Activated CD4-positive, alpha-beta T cell treated with anti-CD3 and anti-CD28 coated beads, Interleukin-10, Interleukin-2, amounts not matched to agents 100 ng/mL and 50 ng/mL, durations not matched to agents 16 hours and 8 hours (primary cell): ENCODE results near the gene ELFN1.

Source experiments
- DNase-seq: peaks from one replicate; pipeline ENCODE4 v3.0.0-alpha.2; 2020

The ELFN1 gene

DNA sequence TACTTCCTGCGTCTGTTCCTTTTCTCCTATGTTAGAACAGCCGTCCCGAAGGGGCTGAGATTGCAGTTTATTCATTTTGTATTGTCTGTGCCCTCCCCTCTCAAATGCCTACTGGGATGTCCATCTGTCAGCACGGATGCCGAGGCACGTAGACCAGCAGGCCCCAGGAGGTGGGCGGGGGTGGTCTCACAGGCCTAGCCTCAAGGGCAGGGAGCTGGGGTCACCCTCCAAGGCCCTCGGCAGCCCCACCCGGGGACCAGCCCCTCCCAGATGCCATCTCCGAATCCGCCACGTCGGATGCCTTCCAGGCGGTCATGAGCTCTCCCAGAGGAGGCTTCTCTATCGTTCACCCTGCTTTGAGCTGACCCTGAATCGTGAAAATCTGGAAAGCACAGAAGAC lies 59.7 kb downstream of the ELFN1 start:
- DNase-seq, result no peak

DNA sequence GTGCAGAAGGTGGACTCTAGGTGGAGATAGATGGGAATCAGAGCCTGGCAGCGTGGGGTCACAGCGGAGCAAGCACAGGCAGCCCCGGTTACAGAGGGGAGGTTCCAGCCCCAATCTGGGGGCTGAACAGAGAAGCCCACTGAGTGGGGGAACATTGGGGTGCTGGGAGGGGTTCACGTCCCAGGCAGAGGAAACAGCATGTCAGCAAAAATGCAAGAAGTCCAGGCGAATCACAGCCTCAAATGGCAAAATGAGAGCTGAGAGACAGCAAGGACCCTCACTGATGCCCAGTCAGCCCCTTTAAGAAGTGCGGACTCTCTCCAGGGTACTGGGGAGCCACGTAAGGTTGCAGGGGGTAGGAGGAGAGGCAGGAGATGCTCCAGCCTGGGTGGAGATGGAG lies 62.0 kb downstream of the ELFN1 start:
- no peak for DNase-seq

DNA sequence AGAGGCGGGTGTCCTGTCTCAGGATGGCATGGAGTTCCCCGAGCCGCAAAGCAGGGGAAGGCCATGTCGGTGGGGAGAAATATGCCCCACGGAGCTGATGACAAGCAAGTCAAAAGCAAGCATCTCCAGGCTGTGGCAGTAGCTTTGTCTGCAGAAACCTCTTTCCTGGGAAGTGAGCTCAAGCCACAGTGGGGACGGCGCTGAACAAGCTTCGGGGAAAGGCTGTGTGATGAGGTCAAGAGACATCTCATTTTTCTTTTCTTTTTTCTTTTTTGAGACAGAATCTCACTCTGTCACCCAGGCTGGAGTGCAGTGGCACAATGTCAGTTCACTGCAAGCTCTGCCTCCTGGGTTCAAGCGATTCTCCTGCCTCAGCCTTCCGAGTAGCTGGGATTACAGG lies 62.6 kb downstream of the ELFN1 start:
- DNase-seq, result no peak

DNA sequence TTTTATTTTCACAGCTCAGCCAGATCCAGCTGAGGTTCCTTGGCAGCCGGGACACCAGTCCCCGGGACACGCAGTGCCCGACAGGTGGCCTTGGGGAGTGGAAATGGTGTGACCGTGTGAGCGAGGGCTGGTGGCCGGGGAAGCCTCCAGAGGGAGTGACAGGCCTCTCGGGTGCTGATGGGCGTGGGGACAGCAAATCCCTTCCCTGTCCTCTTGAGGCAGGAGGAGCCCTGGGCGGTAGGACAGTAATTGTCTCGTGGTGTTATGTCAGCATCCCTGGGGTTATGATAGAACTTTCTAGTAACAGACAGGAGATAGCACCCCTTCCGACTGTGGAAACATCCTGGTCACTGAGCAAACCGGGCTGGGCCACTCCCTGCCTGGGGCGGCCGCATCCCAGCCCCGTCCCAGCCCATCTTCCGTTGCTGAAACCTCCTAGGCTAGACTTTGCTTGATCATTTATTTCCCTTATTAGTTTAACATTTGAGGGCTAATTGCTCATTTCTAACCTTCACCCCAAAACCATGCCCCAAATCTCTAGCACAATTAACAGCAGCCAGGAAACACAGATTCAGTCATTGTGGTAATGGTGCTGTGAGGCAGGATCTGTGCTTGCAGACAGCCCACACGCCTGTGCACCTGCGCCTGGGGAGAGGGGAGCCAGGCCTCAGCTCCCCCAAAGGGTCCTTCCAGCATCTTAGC lies 63.3 kb downstream of the ELFN1 start:
- DNase-seq, result peak; percentile 49

DNA sequence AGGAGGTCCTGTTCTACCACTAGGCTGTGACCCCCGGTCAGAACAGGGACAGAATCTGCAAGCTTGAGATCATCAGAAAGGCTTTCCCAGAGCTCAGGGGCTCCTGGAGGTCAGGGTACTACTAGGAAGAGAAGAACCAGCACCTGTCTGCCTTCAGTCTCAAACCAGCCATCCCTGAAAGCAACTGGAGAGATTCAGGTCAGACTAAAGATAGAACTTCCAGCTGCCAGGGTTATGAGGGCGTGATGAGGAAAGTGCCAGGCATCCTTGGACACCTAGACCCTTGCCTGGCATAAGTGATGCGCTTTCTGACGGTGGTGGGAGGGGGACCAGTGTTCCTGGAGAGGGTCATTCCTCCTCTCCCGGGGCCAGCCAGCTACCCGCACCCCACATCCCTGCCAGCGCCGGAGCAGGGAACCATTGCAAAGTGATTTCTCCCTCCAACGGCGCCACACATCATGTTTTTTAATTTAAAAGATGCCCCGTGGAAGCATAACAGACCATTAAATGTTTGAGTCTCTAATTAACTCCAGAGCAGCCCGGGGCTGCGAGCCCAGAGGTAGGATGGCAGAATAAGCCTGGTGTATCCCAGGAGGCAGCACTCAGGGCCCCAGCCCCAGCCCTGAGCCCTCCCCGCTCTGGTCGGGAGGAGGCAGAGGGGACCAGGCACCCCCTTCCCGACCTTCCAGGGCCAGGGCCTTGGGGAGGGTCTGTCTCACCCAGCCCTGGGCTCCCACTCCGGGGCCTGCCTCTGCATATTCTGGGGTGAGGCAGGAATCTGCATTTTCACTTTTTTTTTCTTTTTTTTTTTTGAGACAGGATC lies 64.0 kb downstream of the ELFN1 start:
- DNase-seq, result no peak

DNA sequence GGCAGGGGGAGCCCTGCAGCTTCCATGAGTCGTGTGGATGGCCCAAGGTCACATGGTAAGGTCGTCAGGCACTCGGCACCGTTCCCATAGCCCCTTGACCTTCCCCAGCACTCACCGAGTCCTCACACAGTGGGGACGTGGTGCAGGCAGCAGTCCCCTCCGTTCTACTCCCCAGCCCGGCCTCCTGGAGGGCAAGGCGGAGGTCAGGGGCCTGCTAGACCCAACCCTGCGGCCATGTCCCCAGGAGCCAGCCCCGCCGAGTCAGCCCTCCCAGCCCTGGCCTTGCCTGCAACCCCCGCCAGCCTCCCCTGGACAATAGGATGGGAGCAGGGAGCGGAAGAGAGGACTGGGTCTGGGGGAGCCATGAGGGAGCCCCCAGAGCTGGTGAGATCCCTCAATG lies 65.2 kb downstream of the ELFN1 start:
- no peak for DNase-seq

DNA sequence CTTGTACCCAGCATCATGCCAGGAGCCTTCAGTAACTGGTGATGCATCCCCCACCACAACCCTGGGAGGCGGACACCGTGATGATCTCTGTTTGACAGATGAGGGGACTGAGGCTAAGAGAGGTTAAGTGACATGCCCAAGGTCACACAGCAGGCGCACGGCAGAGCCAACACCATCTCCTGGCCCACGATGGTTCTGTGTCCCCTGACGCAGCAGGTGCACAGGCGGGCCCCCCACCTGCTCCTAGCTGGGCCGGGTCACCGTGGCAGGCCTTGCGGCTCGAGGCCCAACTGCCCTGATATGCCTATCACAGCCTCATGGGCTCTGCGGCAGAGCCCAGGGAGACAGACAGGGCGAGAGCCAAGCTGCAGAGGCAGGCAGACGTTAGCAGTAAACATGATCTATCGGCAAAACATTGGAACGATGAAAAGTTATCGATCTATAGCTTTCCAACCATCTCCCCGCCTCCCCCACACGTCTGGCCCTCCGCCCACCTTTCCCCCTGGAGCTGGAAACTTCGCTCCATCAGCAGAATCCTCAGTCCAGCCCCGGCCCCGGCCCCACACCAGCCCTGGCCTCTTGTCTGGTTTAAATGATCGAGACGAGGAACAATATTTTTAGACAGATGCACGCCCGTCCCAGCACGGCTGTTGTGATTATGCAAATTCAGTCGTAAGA lies 65.9 kb downstream of the ELFN1 start:
- DNase-seq, result no peak

DNA sequence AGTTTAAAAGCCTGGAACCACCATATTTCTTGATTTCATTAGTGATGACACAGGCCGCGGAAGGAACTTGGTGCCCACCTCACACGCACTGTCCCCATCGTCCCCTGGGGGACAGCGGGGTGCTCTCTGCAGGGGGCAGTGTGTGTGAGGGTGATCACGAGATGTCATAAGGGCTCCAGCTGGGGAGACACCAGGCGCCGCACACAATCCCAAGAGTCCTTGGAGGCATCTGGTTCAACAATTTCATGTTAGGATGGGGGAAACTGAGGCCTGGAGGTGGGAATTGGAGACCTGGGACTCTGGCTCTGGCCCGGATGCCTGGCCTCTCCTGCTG lies 66.4 kb downstream of the ELFN1 start:
- no peak for DNase-seq

DNA sequence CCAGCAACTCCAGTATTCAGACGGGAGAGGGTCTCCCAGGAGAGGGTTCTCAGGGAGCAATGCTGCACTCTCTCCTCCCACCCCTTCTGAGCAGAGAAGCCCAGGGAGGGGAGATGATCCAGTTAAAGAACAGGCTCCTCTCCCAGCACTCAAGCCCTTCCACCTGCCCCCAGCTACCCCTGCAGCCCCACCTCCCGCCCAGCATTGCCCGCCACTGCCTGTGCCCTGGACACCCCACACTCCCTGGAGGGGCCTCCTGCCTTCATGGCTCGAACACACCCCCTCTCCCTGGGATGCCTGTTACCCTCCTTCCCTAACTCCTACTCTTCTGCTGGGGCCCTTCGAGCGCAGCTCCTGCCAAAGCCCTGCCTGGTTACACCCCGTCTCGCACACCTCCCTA lies 66.8 kb downstream of the ELFN1 start:
- no peak for DNase-seq

DNA sequence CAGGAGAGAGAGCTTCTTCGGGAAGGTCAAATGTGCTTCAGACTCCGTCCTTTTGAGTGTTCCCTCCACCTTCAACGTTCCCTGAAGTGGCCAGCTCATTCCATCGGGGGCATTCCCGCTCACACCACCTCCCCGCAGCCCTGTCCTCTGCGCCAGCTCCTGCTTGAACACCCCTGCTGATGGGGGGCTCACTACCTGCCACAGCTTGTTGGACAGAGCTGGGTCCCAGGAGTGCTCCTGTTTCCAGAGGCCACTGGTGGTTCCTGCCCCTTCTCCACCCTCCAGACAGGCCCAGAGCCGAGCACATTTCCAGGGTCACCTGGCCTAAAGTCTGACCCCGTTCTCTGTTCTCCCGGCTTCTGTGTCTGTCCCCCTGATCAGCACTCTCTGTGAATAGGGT lies 67.4 kb downstream of the ELFN1 start:
- DNase-seq, result no peak

DNA sequence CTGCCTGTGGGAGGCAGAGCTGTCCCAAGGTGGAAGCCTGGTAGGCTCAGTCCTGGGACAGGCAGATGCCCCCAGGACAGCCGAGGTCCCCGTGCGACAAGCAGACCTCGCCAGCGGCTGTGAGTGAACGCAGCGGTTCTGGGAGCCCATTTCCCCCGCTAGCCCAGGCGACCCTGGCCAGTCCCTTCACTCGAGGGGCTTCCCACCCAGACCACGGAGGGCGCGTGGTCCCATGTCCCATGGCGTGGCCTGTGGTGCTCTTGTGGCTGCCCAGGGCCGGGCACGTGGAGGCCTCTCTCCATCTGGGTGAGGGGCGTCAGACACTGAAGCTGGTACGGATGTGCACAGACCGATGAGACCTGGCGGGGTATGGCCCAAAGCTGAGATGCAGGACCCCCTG lies 67.9 kb downstream of the ELFN1 start:
- DNase-seq, result no peak

DNA sequence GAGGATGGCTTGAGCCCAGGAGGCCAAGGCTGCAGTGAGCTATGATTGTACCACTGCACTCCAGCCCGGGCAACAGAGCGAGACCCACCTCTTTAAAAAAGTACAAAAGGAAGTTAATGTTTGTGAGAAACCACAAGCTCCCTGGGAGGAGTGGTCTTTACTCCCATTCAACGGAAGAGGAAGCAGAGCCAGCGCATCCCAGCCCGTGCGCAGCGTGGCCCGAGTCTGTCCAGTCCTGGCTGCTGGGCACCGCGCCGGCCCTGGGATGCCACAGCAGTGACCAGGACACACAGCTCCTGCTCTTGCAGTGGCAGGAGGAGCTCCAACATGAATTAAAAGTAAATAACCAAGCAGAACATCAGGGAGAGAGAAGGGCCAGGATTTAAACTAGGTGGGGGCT lies 68.4 kb downstream of the ELFN1 start:
- no peak for DNase-seq

DNA sequence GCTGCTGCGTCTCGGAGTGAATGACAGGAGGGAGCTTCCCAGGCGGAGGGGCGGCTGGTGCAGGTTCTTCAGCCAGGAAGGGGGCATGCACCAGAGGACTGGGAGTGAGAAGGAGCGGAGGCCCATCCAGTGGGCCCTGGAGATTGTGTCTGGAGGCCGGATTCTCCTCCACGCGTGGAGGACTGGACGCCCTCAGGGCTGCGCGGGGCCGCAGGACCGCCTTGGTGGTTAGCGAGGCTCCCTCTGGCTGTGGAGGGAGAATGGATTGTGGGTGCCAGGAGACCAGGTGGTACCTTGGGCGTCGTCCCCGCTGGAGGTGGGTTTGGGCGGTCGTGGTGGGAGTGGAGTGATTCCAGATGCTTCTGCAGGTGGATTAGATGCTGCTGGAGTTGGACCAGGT lies 68.9 kb downstream of the ELFN1 start:
- no peak for DNase-seq

DNA sequence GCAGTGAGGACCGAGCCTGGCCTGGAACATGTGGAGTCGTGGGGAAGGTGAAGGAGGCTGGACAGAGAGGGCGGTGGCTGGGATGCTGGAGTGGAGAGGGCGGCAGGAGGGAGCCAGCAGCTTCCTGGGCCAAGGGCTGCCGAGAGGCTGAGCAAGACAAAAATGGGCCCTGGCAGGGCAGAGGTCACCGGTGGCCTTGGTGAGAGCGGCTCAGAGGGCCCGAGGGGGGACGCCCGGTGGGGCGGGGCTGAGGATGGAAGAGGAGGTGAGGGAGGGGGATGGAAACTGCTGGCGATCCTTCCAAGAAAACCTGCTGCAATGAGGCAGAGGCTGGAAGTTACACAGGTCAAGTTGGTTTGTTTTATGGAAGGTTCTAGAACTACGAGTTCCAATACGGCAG lies 69.5 kb downstream of the ELFN1 start:
- DNase-seq, result no peak

DNA sequence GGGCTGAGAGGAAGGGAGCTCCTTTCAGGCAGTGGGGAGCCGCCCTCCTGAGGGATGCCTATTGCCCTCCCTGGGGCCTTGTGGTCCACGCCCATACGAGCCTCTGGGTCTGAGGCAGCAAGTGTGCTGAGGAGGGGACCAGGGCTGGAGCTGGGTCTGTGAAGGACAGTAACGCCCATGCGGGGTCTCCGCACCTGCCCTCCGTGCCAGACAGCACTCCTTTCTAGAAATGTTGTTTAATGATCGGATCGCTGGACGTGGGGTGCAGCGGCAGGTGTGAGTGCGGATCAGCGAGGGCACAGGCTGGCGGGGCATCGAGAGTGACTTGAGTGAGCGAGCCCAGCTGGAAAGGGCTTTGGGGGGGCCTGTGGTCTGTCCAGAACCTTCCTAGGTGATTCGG lies 70.1 kb downstream of the ELFN1 start:
- no peak for DNase-seq

DNA sequence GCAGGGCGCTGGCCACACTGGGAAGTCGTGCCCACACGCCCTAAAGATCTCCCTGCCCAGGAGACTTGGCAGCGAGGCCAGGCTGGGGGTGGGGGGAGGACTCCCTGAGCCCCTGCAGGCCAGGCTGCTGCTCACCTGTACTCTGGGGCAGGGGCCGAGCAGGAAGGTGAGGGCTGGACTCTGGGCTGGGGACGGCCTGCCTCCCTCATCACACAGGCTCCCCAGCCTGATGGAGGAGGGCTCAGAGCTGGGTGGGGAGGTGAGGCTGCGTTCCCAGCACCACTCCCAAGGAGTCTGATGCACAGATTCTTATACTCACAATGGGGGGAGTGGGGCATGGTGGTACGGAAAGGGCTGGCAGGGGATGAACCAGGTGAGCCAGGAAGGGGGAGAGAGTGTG lies 71.2 kb downstream of the ELFN1 start:
- no peak for DNase-seq

DNA sequence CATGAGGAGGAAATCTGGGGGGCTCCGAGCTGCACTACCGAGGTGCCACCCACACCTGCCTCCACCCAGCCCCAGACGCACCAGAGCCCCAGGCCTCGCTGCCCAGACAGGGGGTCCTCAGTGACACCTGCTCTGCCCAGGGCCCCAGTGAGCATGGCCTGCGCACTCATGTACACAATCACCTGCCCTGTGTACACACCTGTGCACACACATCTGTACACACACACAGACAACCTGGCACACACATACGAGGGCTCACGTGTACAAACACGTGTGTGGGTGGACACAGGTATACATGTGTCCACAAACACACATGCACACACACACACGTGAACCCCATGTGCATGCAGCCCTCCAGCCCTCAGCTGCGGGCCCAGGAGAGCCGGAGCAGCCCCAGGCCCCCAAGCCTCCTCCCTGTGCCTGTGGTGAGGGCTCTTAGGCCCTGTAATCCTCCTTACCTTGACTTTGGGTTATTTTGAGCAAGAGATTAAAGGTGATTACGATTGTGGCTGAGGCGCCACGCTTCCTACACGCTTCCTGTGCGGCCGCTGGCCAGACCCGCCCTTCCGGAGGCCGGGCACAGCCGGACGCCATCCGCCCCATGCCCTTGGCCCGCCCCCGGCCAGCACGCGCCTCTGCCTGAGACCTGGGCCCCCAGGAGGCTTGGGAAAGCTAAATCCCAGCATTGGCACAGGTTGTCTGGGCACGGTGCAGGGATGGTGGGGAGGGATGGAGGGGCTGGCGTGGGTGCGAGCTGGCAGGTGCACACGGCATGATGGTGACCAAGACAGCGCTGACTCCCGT lies 71.9 kb downstream of the ELFN1 start:
- no peak for DNase-seq

DNA sequence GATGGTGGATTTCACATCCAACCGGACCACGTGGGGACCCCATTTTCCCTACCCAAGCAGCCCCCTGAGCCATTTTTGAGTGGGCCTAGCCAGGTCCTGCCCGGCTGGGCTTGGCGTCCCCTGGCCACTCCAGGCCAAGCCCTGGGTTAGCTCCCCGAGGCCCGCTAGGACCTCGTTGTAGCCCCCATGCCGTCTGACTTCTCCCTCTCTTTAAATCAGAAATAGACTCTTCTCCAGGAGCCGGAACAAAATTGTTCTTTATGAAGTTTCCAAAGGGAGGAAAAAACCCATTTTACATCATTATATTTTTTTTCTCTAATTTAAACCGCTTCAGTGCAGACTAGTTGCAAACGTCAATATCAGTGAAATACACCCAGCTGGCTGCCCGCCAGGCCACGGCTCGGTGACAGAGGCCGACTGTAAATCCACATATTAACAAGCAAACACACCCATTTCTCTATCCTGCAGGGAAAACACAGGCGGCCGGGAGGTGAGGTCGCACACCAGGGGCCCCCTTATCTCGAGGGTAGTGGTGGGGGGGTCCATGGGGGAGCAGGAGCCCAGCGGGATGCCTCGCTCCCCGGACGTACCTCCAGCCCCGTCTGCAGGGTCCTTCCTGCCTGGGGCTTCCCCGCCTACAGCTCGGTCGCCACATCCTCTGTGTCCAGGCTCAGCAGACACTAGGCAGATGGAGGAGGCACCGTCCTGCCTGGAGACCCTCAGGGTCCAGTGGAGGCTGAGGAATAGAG lies 72.7 kb downstream of the ELFN1 start:
- no peak for DNase-seq

DNA sequence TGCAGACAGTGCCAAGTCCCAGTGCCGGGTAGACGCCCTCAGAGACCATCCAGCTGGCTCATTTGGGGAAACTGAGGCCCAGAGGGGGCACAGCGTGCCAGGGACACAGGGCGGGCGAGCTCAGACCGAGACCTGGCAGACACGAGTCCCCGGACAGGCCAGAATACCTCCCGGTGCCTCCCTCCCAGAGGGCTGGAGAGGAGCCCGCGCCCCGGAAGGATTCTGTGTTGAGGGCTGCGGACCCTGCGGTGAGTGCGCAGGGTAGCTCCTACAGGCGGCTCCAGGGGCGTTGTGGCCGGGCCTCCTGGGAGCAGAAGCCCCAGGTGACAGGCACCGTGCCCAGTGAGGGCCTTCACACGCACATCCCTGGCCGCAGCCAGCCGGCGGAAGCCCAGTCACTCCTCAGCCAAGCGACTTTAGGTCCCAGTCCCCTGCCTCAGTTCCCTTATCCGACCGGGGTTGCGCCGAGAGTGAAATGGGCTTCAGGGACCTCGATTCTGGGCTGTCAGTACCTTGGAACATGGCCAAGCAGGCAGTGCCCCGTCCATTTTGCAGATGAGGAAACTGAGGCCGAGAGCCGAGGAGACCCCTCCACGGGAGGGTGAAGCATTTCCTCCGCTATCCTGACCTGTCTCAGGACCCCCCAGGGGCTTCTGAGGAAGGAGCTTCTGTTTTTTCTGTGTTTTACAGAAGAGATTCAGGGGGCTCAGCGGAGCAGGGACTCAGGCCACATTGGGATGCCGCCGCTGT lies 73.6 kb downstream of the ELFN1 start:
- DNase-seq, result no peak

DNA sequence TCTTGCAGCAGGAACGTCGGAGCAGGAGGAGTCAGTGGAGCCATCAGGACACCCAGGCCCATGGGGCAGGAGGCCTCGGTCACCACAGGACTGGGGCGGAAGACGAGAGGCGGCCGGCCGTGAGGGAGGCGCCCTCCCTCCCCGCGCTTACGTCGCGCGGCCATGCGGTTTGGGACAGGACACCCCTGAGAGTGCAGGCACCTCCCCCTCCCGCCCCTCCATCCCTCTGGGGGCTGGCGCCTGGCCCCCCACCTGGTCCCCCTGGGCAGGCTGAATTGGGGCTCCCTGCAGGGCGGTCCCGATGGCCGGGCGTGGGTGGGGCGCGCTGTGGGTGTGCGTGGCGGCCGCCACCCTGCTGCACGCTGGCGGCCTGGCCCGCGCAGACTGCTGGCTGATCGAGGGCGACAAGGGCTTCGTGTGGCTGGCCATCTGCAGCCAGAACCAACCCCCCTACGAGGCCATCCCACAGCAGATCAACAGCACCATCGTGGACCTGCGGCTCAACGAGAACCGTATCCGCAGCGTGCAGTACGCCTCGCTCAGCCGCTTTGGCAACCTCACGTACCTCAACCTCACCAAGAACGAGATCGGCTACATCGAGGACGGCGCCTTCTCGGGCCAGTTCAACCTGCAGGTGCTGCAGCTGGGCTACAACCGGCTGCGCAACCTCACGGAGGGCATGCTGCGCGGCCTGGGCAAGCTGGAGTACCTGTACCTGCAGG lies 74.4 kb downstream of the ELFN1 start:
- no peak for DNase-seq

DNA sequence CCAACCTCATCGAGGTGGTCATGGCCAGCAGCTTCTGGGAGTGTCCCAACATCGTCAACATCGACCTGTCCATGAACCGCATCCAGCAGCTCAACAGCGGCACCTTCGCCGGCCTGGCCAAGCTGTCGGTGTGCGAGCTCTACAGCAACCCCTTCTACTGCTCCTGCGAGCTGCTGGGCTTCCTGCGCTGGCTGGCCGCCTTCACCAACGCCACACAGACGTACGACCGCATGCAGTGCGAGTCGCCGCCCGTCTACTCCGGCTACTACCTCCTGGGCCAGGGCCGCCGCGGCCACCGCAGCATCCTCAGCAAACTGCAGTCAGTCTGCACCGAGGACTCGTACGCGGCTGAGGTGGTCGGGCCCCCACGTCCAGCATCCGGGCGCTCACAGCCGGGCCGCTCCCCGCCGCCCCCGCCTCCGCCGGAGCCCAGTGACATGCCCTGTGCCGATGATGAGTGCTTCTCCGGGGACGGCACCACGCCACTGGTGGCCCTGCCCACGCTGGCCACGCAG lies 75.0 kb downstream of the ELFN1 start:
- no peak for DNase-seq
